Karpas-422 (cell line): ENCODE results near the gene EYS. TPM values are rescaled to one million over a fixed set of nuclear protein-coding genes. Genes with fewer than 3 reads are reported as not detected.

Source experiments
- DNase-seq: peaks from one replicate; pipeline ENCODE4 v3.0.0-alpha.2; 2015
- H2AFZ ChIP-seq: fragments of 200-600 bp; sonication (generic); 2 replicates; pipeline ENCODE4 v1.6.1; 2014; ENCODE audit warnings: antibody characterized with exemption, low read length, mixed read lengths
- H3K27ac ChIP-seq: fragments of 200-600 bp; sonication (generic); 2 replicates; pipeline ENCODE4 v1.5.1; 2014; ENCODE audit warnings: mild to moderate bottlenecking, low read length, moderate library complexity
- H3K27me3 ChIP-seq: fragments of 200-600 bp; sonication (generic); 2 replicates; pipeline ENCODE4 v1.6.1; 2014; ENCODE audit warnings: low read length, mixed read lengths
- H3K36me3 ChIP-seq: fragments of 200-600 bp; sonication (generic); 2 replicates; pipeline ENCODE4 v1.6.1; 2014; ENCODE audit warnings: low read length, mixed read lengths; ENCODE audit not compliant: insufficient read depth
- H3K4me1 ChIP-seq: fragments of 200-600 bp; sonication (generic); 2 replicates; pipeline ENCODE4 v1.6.1; 2014; ENCODE audit warnings: mild to moderate bottlenecking, low read length, mixed read lengths
- H3K4me2 ChIP-seq: fragments of 200-600 bp; sonication (generic); 2 replicates; pipeline ENCODE4 v1.6.1; 2014; ENCODE audit warnings: low read length, low read depth, mild to moderate bottlenecking; ENCODE audit not compliant: poor library complexity, severe bottlenecking
- H3K4me3 ChIP-seq: fragments of 200-600 bp; sonication (generic); 2 replicates; pipeline ENCODE4 v1.5.1; 2014; ENCODE audit warnings: mild to moderate bottlenecking, antibody characterized with exemption, low read length, mixed read lengths
- H3K79me2 ChIP-seq: fragments of 200-600 bp; sonication (generic); 2 replicates; pipeline ENCODE4 v1.6.1; 2014; ENCODE audit warnings: mild to moderate bottlenecking, low read length, mixed read lengths
- H3K9ac ChIP-seq: fragments of 200-600 bp; sonication (generic); 2 replicates; pipeline ENCODE4 v1.6.0; 2014; ENCODE audit warnings: low read length
- H3K9me2 ChIP-seq: fragments of 200-600 bp; sonication (generic), shearing (Covaris generic); replicated peaks from 2 replicates; pipeline ENCODE4 v1.6.0; 2014; ENCODE audit warnings: mild to moderate bottlenecking, low read length, moderate library complexity; ENCODE audit not compliant: insufficient read depth
- H3K9me3 ChIP-seq: fragments of 300-700, 200-600 bp; sonication (generic); 2 replicates; pipeline ENCODE4 v1.6.1; 2014; ENCODE audit warnings: low read length, mixed read lengths
- H4K20me1 ChIP-seq: fragments of 200-600 bp; sonication (generic); 2 replicates; pipeline ENCODE4 v1.6.1; 2014; ENCODE audit warnings: mild to moderate bottlenecking, antibody characterized with exemption, low read length, low read depth; ENCODE audit not compliant: insufficient read depth
- total RNA-seq: library from RNA; depleted of rRNA; stranded (reverse); fragments of >200 nt; shearing (Covaris generic); gene quantifications from 2 replicates; pipeline ENCODE4 v1.2.3, GENCODE V29; 2014; ENCODE audit warnings: low replicate concordance

The EYS gene
- total RNA-seq, 1 experiment from 2014 or later: not detected

- Histone ChIP-seq H3K79me2 (no peaks in the 10 kb centered on the region), H3K27me3 (no peaks in the 10 kb centered on the region), H3K9ac (no peak overlapping the region), H4K20me1 (no peaks in the 10 kb centered on the region), H3K36me3 (no peaks in the 10 kb centered on the region), H3K27ac (no peak overlapping the region), H2AFZ (no peak overlapping the region), H3K4me3 (no peak overlapping the region), H3K4me2 (no peak overlapping the region), H3K4me1 (no peaks in the 10 kb centered on the region), H3K9me2 (no peaks in the 10 kb centered on the region), H3K9me3 (no peaks in the 10 kb centered on the region)
- no peak for DNase-seq
Observed at GRCh38 chr6:64231928-64232327, 1475.1 kb downstream of the EYS start.

GRCh38 chr6:64230530-64230929 is 1476.5 kb downstream of the EYS start:
- Histone ChIP-seq H3K27ac (no peak overlapping the region), H3K4me2 (no peak overlapping the region), H3K9ac (no peak overlapping the region), H3K9me2 (no peaks in the 10 kb centered on the region), H4K20me1 (no peaks in the 10 kb centered on the region), H3K27me3 (no peaks in the 10 kb centered on the region), H3K36me3 (no peaks in the 10 kb centered on the region), H3K79me2 (no peaks in the 10 kb centered on the region), H2AFZ (no peak overlapping the region), H3K4me1 (no peaks in the 10 kb centered on the region), H3K4me3 (no peak overlapping the region), H3K9me3 (no peaks in the 10 kb centered on the region)
- DNase-seq: no peak

GRCh38 chr6:64227863-64228262 is 1479.2 kb downstream of the EYS start:
- Histone ChIP-seq H3K36me3 (no peaks in the 10 kb centered on the region), H4K20me1 (no peaks in the 10 kb centered on the region)

GRCh38 chr6:64225503-64225902 is 1481.5 kb downstream of the EYS start:
- DNase-seq: no peak
- Histone ChIP-seq H2AFZ (no peak overlapping the region), H3K4me1 (no peaks in the 10 kb centered on the region), H3K27ac (no peak overlapping the region), H3K79me2 (no peaks in the 10 kb centered on the region), H4K20me1 (no peaks in the 10 kb centered on the region), H3K9ac (no peak overlapping the region), H3K4me3 (no peak overlapping the region), H3K27me3 (no peaks in the 10 kb centered on the region), H3K9me3 (no peaks in the 10 kb centered on the region; the same call in 1 of the 2 replicates), H3K36me3 (no peaks in the 10 kb centered on the region), H3K9me2 (no peaks in the 10 kb centered on the region), H3K4me2 (no peak overlapping the region)

More at GRCh38 chr6:64227863-64228262, 1479.2 kb downstream of the EYS start:
- H3K4me1 ChIP-seq: no peaks in the 10 kb centered on the region
- H2AFZ ChIP-seq: no peak overlapping the region
- no peak overlapping the region for H3K9ac ChIP-seq
- no peaks in the 10 kb centered on the region for H3K9me2 ChIP-seq
- no peak overlapping the region for H3K27ac ChIP-seq
- no peak for DNase-seq
- H3K27me3 ChIP-seq: no peaks in the 10 kb centered on the region
- H3K4me2 ChIP-seq: no peak overlapping the region
- no peaks in the 10 kb centered on the region for H3K79me2 ChIP-seq
- H3K4me3 ChIP-seq: no peak overlapping the region
- H3K9me3 ChIP-seq: no peaks in the 10 kb centered on the region; the same call in 1 of the 2 replicates

- H2AFZ ChIP-seq: no peak overlapping the region
- no peak overlapping the region for H3K4me3 ChIP-seq
- no peaks in the 10 kb centered on the region for H3K9me2 ChIP-seq
- H3K79me2 ChIP-seq: no peaks in the 10 kb centered on the region
- H3K27me3 ChIP-seq: no peaks in the 10 kb centered on the region
- no peak overlapping the region for H3K4me2 ChIP-seq
- no peak overlapping the region for H3K27ac ChIP-seq
- H3K4me1 ChIP-seq: no peaks in the 10 kb centered on the region
- no peaks in the 10 kb centered on the region for H3K36me3 ChIP-seq
- H4K20me1 ChIP-seq: no peaks in the 10 kb centered on the region
- H3K9me3 ChIP-seq: no peaks in the 10 kb centered on the region; the same call in 1 of the 2 replicates
- no peak overlapping the region for H3K9ac ChIP-seq
- no peak for DNase-seq
Observed at GRCh38 chr6:64224819-64225218, 1482.2 kb downstream of the EYS start.

GRCh38 chr6:64221776-64222175 is 1485.2 kb downstream of the EYS start:
- DNase-seq: no peak
- Histone ChIP-seq H3K36me3 (no peaks in the 10 kb centered on the region), H3K4me2 (no peak overlapping the region), H3K9ac (no peak overlapping the region), H2AFZ (no peak overlapping the region), H3K9me3 (no peaks in the 10 kb centered on the region; the same call in 1 of the 2 replicates), H3K27me3 (no peaks in the 10 kb centered on the region), H3K9me2 (no peaks in the 10 kb centered on the region), H3K4me3 (no peak overlapping the region), H4K20me1 (no peaks in the 10 kb centered on the region), H3K4me1 (no peaks in the 10 kb centered on the region), H3K27ac (no peak overlapping the region), H3K79me2 (no peaks in the 10 kb centered on the region)

GRCh38 chr6:64220801-64221200 is 1486.2 kb downstream of the EYS start:
- no peak overlapping the region for H2AFZ ChIP-seq
- no peak overlapping the region for H3K4me2 ChIP-seq
- H3K9ac ChIP-seq: no peak overlapping the region
- H3K9me3 ChIP-seq: no peaks in the 10 kb centered on the region; the same call in 1 of the 2 replicates
- H3K4me3 ChIP-seq: no peak overlapping the region
- H3K4me1 ChIP-seq: no peaks in the 10 kb centered on the region
- no peaks in the 10 kb centered on the region for H4K20me1 ChIP-seq
- H3K36me3 ChIP-seq: no peaks in the 10 kb centered on the region
- no peaks in the 10 kb centered on the region for H3K79me2 ChIP-seq
- no peaks in the 10 kb centered on the region for H3K9me2 ChIP-seq
- H3K27me3 ChIP-seq: no peaks in the 10 kb centered on the region
- DNase-seq: no peak
- no peak overlapping the region for H3K27ac ChIP-seq

GRCh38 chr6:64217721-64218620 is 1489.1 kb downstream of the EYS start:
- Histone ChIP-seq H3K4me1 (no peaks in the 10 kb centered on the region), H3K9me3 (no peaks in the 10 kb centered on the region; the same call in 1 of the 2 replicates), H3K9ac (no peak overlapping the region), H3K36me3 (no peaks in the 10 kb centered on the region), H3K4me3 (no peak overlapping the region), H2AFZ (no peak overlapping the region), H3K79me2 (no peaks in the 10 kb centered on the region), H3K4me2 (no peak overlapping the region), H4K20me1 (no peaks in the 10 kb centered on the region), H3K27ac (no peak overlapping the region), H3K9me2 (no peaks in the 10 kb centered on the region), H3K27me3 (no peaks in the 10 kb centered on the region)
- DNase-seq: no peak
